Ovary (tissue), 3 donors: ENCODE results near the gene CELF6.

Source experiments
- CTCF ChIP-seq, 3 donors: fragments of 450-650 bp in 2 of 3; fragments of 200-600 bp in 1 of 3; IDR thresholded peaks; one replicate each; pipeline versions ENCODE4 v1.5.1 to v1.8.0; 2016 to 2022; ENCODE audit warnings: antibody characterized with exemption in 3 of 3, mild to moderate bottlenecking in 1 of 3
- EP300 ChIP-seq: sonication (generic); formaldehyde crosslinking; IDR thresholded peaks from one replicate; pipeline ENCODE4 v1.6.1; 2017; ENCODE audit warnings: antibody characterized with exemption
- POLR2A ChIP-seq: fragments of 450-650 bp; IDR thresholded peaks from one replicate; pipeline ENCODE4 v1.6.1; 2017; ENCODE audit warnings: antibody characterized with exemption, mild to moderate bottlenecking, moderate library complexity
- donor health status: DM: no; HTN: no; CAD: no.

- no peak for TF ChIP-seq CTCF (IDR thresholded peaks at IDR 0.05)
- no peak for TF ChIP-seq POLR2A
- no peak for TF ChIP-seq EP300
Observed at GRCh38 chr15:72340366-72340765, 20.4 kb upstream of the CELF6 start.
